ENCODE results near the gene NCMAP. TPM values are rescaled to one million over a fixed set of nuclear protein-coding genes. Genes with fewer than 3 reads are reported as not detected.

NCMAP gene
- total RNA-seq, 1 donor from 2014 or later = 2.1 TPM

DNA sequence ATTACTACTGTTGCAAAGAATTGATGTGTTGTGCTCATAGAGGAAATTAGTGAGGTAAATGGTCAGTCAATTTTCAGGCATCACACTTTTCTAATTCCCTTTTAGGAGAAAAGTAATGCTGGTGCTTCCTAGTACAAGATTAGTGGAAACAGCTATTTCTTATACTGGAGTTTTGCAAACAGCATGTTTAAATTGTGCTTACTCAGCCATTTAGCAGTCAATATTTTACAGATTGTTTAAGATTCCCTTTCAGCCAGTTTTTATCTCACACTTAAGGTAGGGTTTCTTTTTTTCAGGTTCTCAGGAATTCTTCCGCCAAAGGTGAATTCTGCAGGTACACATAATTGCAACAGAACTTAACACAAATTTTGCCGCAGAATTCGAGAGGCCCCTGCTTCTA lies 98.1 kb downstream of the NCMAP start:
- DNase-seq (ENCODE audit: extremely low spot score, unreplicated experiment) = no peak
- Mint-ChIP-seq H3K4me1 (ENCODE audit: unreplicated experiment) (peaks cover 5% of the 10 kb centered on the region), H3K27me3 (no peaks in the 10 kb centered on the region), H3K27ac (no peak overlapping the region), H3K36me3 (peaks cover 52% of the 10 kb centered on the region), H3K9me3 (no peaks in the 10 kb centered on the region), H3K4me3 (no peak overlapping the region)
- TF ChIP-seq, protein P1, sequence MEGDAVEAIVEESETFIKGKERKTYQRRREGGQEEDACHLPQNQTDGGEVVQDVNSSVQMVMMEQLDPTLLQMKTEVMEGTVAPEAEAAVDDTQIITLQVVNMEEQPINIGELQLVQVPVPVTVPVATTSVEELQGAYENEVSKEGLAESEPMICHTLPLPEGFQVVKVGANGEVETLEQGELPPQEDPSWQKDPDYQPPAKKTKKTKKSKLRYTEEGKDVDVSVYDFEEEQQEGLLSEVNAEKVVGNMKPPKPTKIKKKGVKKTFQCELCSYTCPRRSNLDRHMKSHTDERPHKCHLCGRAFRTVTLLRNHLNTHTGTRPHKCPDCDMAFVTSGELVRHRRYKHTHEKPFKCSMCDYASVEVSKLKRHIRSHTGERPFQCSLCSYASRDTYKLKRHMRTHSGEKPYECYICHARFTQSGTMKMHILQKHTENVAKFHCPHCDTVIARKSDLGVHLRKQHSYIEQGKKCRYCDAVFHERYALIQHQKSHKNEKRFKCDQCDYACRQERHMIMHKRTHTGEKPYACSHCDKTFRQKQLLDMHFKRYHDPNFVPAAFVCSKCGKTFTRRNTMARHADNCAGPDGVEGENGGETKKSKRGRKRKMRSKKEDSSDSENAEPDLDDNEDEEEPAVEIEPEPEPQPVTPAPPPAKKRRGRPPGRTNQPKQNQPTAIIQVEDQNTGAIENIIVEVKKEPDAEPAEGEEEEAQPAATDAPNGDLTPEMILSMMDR (conservative IDR thresholded peaks at IDR 0.05) = no peak

DNA sequence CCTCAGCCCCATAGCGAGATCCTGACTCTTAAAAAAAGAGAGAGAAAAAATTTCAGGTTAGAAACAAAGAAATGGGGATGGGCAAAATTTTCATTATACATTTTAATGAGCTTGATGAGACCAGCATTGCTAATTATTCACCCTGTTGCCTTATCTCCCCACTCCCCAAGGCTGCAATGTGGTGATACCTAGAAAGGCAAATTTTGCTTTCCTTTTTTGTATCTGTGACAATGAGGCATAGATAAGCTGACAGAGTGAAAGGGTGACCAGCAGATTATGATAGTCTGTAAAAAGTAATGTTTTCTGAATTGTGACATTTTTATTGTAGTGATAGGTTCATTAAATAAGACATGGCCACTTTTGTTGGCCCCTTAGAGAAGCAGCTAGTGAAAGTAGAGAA lies 100.2 kb downstream of the NCMAP start:
- TF ChIP-seq, protein P1 (conservative IDR thresholded peaks at IDR 0.05) = no peak
- Mint-ChIP-seq H3K4me1 (ENCODE audit: unreplicated experiment) (peaks cover 5% of the 10 kb centered on the region), H3K27me3 (no peaks in the 10 kb centered on the region), H3K9me3 (no peaks in the 10 kb centered on the region), H3K27ac (no peak overlapping the region), H3K4me3 (no peak overlapping the region), H3K36me3 (peaks cover 48% of the 10 kb centered on the region)
- no peak for DNase-seq (ENCODE audit: extremely low spot score, unreplicated experiment)

DNA sequence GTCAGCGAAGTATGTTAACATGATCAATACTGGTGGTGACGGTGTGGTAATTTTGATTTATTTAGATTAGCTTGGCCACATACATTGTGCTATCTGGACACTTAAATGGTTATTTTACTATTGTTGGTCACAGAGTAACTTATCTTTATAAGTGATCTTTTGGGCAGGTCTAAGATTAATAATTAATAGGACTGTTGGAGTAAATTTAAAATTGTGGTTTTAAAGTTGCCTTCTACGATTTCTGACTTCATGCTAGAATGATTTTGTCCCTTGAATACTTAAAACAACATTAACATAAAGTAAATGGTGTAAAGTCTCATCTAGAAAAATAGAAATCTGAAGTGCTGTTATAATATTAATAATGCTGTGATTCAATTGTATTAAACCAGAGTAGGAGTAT lies 101.9 kb downstream of the NCMAP start:
- Mint-ChIP-seq H3K4me1 (ENCODE audit: unreplicated experiment) (peaks cover 5% of the 10 kb centered on the region), H3K9me3 (no peaks in the 10 kb centered on the region), H3K36me3 (peaks cover 47% of the 10 kb centered on the region), H3K27ac (no peak overlapping the region), H3K4me3 (no peak overlapping the region), H3K27me3 (no peaks in the 10 kb centered on the region)
- DNase-seq (ENCODE audit: extremely low spot score, unreplicated experiment) = no peak
- TF ChIP-seq, protein P1 (conservative IDR thresholded peaks at IDR 0.05) = no peak

Other genes with a start within 250 kb of the NCMAP start
- gene GRHL3, start 236.7 kb upstream of the NCMAP start, total RNA-seq (ENCODE audit: low replicate concordance) = 70.6 and 194 TPM in 2 replicates
- 7.2 and 8.7 TPM in 2 replicates for gene STPG1, start 142.3 kb upstream of the NCMAP start, total RNA-seq (ENCODE audit: low replicate concordance)
- gene NIPAL3, start 140.3 kb upstream of the NCMAP start, total RNA-seq (ENCODE audit: low replicate concordance) = 17.5 and 21.3 TPM in 2 replicates
- gene RCAN3, start 53.3 kb upstream of the NCMAP start, total RNA-seq (ENCODE audit: low replicate concordance) = 20.4 and 40.8 TPM in 2 replicates
- gene SRRM1, start 87.2 kb downstream of the NCMAP start, total RNA-seq (ENCODE audit: low replicate concordance) = 156 and 168 TPM in 2 replicates
- 102 and 109 TPM in 2 replicates for gene CLIC4, start 189.4 kb downstream of the NCMAP start, total RNA-seq (ENCODE audit: low replicate concordance)

Measured in type B pancreatic cell (in vitro differentiated cells).